ENCODE measurements around the gene PRAMEF11.
"Not testable (repeated sequence)": the region's sequence is repeated elsewhere in the genome, so short reads cannot be mapped to it uniquely, and the experiment has no call there.

Gene PRAMEF11

DNA sequence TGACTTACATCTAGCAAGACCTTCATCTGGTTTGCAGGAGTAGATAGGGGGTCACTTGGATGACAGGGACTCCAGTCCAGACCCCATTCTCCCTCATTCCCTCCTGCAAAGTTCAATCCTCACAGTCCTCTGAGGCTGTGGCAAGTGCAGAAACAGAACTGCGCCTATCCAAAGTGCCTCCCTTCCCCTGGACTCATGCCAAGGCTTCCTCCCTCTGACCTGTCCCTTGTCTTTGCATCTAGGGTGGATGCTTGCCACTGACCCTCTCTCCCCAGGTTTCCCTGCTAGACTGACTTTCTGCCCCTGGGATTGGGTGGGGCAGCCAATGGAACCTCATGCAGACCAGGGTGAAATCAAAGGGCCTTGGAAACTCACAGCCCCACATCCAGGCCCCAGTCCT lies 21.3 kb downstream of the PRAMEF11 start:
- no peak overlapping the region for H3K27ac ChIP-seq
- H3K27me3 ChIP-seq, result no peaks in the 10 kb centered on the region
- H4K20me1 ChIP-seq, result no peaks in the 10 kb centered on the region; a peak in 2 of 22 replicates
- H3K4me3 ChIP-seq, result no peak overlapping the region
- peaks cover 0 to 7% (median 2%) of the 10 kb centered on the region in 11 experiments; a peak in 11 of 22 replicates for H3K9me3 ChIP-seq (replicated peaks in 1 of 11)
- no peak overlapping the region for H3K4me2 ChIP-seq
- H3K4me1 ChIP-seq, result no peaks in the 10 kb centered on the region
- no peak for TF ChIP-seq Cebpa-rat (IDR thresholded peaks at IDR 0.05)
- no peak overlapping the region for H3K9ac ChIP-seq
- no peaks in the 10 kb centered on the region for H3K36me3 ChIP-seq

DNA sequence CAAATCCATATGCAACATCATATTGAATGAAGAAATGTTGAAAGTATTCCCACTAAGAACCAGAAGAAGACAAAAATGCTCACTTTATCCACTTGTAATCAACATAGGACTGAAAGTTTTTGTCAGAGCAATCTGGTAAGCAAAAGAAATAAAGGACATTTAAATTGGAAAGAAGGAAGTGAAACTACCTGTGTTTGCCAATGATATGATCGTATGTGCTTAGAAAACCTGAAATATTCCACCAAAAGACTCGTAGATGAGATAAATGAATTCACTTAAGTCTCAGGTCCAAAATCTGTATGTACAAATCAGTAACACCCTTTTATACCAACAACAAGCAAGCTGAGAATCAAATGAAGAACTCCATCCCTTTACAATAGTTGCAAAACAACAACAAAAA lies 31.5 kb downstream of the PRAMEF11 start:
- H3K4me3 ChIP-seq, result no peak overlapping the region
- H3K4me1 ChIP-seq, result no peaks in the 10 kb centered on the region
- no peak overlapping the region for H3K4me2 ChIP-seq
- peaks cover 0 to 5% (median 3%) of the 10 kb centered on the region in 11 experiments; a peak in 10 of 22 replicates for H3K9me3 ChIP-seq (replicated peaks in 1 of 11)
- no peaks in the 10 kb centered on the region for H3K36me3 ChIP-seq
- H3K27ac ChIP-seq, result no peak overlapping the region
- no peak overlapping the region for H3K9ac ChIP-seq
- H4K20me1 ChIP-seq, result no peaks in the 10 kb centered on the region
- no peaks in the 10 kb centered on the region for H3K27me3 ChIP-seq
- TF ChIP-seq Cebpa-rat (IDR thresholded peaks at IDR 0.05), result no peak

DNA sequence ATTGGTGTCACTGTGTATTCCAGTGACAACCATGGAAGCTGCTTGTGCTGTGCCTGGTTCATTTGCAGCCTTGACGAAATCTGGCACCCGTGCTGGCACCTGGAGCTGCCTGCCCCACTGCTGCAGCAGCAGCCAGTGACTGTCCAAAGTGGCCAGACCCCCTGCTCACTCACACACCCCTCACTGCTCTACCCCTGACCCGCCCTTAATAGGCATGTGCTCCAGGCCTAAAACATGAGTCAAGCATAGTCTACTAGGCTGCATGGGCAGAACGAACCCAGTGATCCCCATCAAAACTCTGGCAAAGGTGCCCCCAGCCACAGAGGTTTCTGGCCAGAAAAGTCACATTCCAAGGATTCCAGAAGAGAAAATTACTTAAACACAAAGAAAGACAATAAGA lies 32.3 kb downstream of the PRAMEF11 start:
- Histone ChIP-seq H3K9me3 (replicated peaks in 1 of 11) (no peaks in the 10 kb centered on the region), H3K36me3 (no peaks in the 10 kb centered on the region), H3K27me3 (no peaks in the 10 kb centered on the region), H3K9ac (no peak overlapping the region), H3K27ac (no peak overlapping the region), H3K4me1 (no peaks in the 10 kb centered on the region), H4K20me1 (no peaks in the 10 kb centered on the region), H3K4me2 (no peak overlapping the region), H3K4me3 (no peak overlapping the region)
- TF ChIP-seq Cebpa-rat (IDR thresholded peaks at IDR 0.05), result no peak

GRCh38 chr1:12791097-12791496 lies 40.1 kb downstream of the PRAMEF11 start, which contains the start of gene PRAMEF1:
TSS of gene PRAMEF1 (plus strand) at chr1:12791397. CDS start at chr1:12793228, 1,831 bp downstream.
- H3K4me1 ChIP-seq, H3K27ac ChIP-seq, H3K4me3 ChIP-seq, H3K4me2 ChIP-seq, H3K36me3 ChIP-seq, H4K20me1 ChIP-seq, H3K27me3 ChIP-seq, H3K9ac ChIP-seq: not testable (repeated sequence)
- peaks cover 0 to 11% (median 6%) of the 10 kb centered on the region in 11 experiments; a peak in 16 of 22 replicates for H3K9me3 ChIP-seq (replicated peaks in 1 of 11)

GRCh38 chr1:12784729-12785128 lies 46.5 kb downstream of the PRAMEF11 start:
- not testable (repeated sequence) for H3K27me3 ChIP-seq, H3K9ac ChIP-seq, H4K20me1 ChIP-seq, H3K4me1 ChIP-seq, H3K4me2 ChIP-seq, H3K27ac ChIP-seq, H3K36me3 ChIP-seq, H3K4me3 ChIP-seq
- H3K9me3 ChIP-seq (replicated peaks in 1 of 11), result peaks cover 21 to 36% (median 29%) of the 10 kb centered on the region in 11 experiments

DNA sequence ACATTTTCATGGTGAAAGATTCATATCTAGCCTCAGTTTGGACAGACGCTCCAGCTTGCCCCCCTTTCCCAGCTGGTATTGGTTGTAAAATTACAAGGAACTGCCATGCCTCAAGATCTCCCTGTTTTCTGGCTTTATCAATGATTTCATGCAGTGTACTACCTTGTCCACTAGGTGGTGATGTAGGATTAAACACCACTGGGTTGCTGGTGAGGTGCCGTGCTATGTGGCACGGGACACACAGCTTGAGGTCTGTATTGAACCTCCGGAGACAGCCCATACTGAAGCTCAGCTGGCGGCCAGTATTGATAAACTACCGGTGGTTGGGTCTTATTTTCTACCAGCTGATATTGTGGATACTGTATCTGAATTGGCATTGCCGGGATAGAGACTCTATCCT lies 47.4 kb downstream of the PRAMEF11 start:
- H3K36me3 ChIP-seq, H3K27ac ChIP-seq, H3K4me1 ChIP-seq, H3K27me3 ChIP-seq, H3K4me2 ChIP-seq, H3K4me3 ChIP-seq, H3K9ac ChIP-seq, H4K20me1 ChIP-seq: not testable (repeated sequence)
- peaks cover 21 to 36% (median 29%) of the 10 kb centered on the region in 11 experiments for H3K9me3 ChIP-seq (replicated peaks in 1 of 11)

- H3K4me1 ChIP-seq, H3K4me3 ChIP-seq, H4K20me1 ChIP-seq, H3K4me2 ChIP-seq, H3K36me3 ChIP-seq, H3K27me3 ChIP-seq, H3K27ac ChIP-seq, H3K9ac ChIP-seq: not testable (repeated sequence)
- peaks cover 21 to 34% (median 27%) of the 10 kb centered on the region in 11 experiments for H3K9me3 ChIP-seq (replicated peaks in 1 of 11)
These were observed 49.7 kb downstream of the PRAMEF11 start for GRCh38 chr1:12781488-12781887.

GRCh38 chr1:12778907-12779306 lies 52.3 kb downstream of the PRAMEF11 start:
- Histone ChIP-seq H3K4me3 (no peak overlapping the region), H3K27me3 (no peaks in the 10 kb centered on the region), H3K36me3 (no peaks in the 10 kb centered on the region), H3K27ac (no peak overlapping the region), H4K20me1 (no peaks in the 10 kb centered on the region), H3K4me2 (no peak overlapping the region), H3K4me1 (no peaks in the 10 kb centered on the region), H3K9me3 (replicated peaks in 1 of 11) (peaks cover under 1 to 8% (median 1%) of the 10 kb centered on the region in 11 experiments; a peak in 18 of 22 replicates), H3K9ac (no peak overlapping the region)
- no peak for TF ChIP-seq Cebpa-rat (IDR thresholded peaks at IDR 0.05)

DNA sequence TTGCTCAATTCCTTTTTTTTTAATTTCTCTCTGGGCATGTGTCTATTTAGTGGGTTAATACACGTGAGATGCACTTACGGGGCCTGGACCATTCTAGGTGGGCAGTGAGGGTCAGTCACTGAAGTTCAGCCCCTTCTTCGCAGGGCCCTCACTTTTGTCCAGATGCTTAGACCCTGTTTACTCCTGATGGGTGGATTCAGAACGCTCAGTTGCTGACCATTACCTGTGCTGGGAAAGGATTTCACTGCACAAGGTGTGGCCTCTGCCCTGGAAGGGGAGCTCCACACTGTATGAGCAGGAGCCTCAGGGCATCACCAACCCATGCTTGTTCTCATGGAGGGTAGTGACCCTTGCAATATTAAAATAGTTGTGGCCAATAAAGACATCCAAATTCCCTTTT lies 53.1 kb downstream of the PRAMEF11 start:
- Histone ChIP-seq H3K27ac (no peak overlapping the region), H3K9ac (no peak overlapping the region), H3K4me1 (no peaks in the 10 kb centered on the region), H3K4me3 (no peak overlapping the region), H3K36me3 (no peaks in the 10 kb centered on the region), H3K27me3 (no peaks in the 10 kb centered on the region), H4K20me1 (no peaks in the 10 kb centered on the region), H3K9me3 (replicated peaks in 1 of 11) (peaks cover 0 to 3% (median 0%) of the 10 kb centered on the region in 11 experiments; a peak in 2 of 22 replicates), H3K4me2 (no peak overlapping the region)
- no peak for TF ChIP-seq Cebpa-rat (IDR thresholded peaks at IDR 0.05)

DNA sequence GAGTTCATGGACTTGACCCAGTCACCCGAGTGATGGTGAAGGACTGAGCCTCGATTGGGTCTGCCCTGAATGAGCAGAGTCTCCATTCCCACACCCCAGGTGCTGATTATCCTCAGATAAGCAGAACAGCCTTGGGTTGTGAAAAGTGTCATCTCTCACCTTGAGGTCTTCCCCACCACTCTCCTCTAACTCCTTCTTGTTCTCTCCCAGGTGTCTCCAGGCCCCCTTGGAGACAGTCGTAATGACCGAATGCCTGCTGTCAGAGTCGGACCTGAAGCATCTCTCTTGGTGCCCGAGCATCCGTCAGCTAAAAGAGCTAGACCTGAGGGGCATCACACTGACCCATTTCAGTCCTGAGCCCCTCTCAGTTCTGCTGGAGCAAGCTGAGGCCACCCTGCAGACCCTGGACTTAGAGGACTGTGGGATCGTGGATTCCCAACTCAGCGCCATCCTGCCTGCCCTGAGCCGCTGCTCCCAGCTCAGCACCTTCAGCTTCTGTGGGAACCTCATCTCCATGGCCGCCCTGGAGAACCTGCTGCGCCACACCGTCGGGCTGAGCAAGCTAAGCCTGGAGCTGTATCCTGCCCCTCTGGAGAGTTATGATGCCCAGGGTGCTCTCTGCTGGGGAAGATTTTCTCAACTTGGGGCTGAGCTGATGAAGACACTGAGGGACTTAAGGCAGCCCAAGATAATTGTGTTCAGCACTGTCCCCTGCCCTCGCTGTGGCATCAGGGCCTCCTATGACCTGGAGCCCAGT lies 54.2 kb downstream of the PRAMEF11 start:
- Histone ChIP-seq H3K4me1 (no peaks in the 10 kb centered on the region), H3K36me3 (no peaks in the 10 kb centered on the region), H4K20me1 (no peaks in the 10 kb centered on the region), H3K27me3 (no peaks in the 10 kb centered on the region), H3K4me3 (no peak overlapping the region), H3K9ac (no peak overlapping the region), H3K9me3 (replicated peaks in 1 of 11) (peaks cover 0 to 3% (median 0%) of the 10 kb centered on the region in 11 experiments; a peak in 1 of 22 replicates), H3K4me2 (no peak overlapping the region), H3K27ac (no peak overlapping the region)
- no peak for TF ChIP-seq Cebpa-rat (IDR thresholded peaks at IDR 0.05)
